Measurements from ENCODE around the gene NPTX2. TPM values are rescaled to one million over a fixed set of nuclear protein-coding genes. Genes with fewer than 3 reads are reported as not detected.

The NPTX2 gene
- total RNA-seq, 1 experiment from 2014 or later = not detected

GRCh38 chr7:98630770-98631169 is 13.7 kb downstream of the NPTX2 start:
- H3K4me3 ChIP-seq (ENCODE audit: low read depth, low read length) = no peak overlapping the region
- ChIA-PET POLR2A (no interaction called here), CTCF (no interaction called here)
- H3K9me3 ChIP-seq = no peaks in the 10 kb centered on the region; the same call in 1 of the 2 replicates
- Mint-ChIP-seq H3K27me3 (ENCODE audit: insufficient read depth, unreplicated experiment) (peaks cover 11% of the 10 kb centered on the region), H3K4me1 (ENCODE audit: low read depth, unreplicated experiment) (no peaks in the 10 kb centered on the region), H3K36me3 (ENCODE audit: insufficient read depth, unreplicated experiment) (no peaks in the 10 kb centered on the region), H3K4me3 (ENCODE audit: unreplicated experiment) (no peak overlapping the region), H3K9me3 (ENCODE audit: unreplicated experiment) (no peaks in the 10 kb centered on the region), H3K27ac (ENCODE audit: unreplicated experiment) (no peak overlapping the region)
- no peaks in the 10 kb centered on the region; the same call in 1 of the 2 replicates for H3K27me3 ChIP-seq (replicated peaks; ENCODE audit: control insufficient read depth, insufficient read depth, low read length)
- H3K36me3 ChIP-seq (ENCODE audit: control insufficient read depth, insufficient read depth, low read length) = no peaks in the 10 kb centered on the region
- DNase-seq = no peak
- BruUV-seq (replicated peaks) = no TSS peak
- no peak for TF ChIP-seq CTCF (IDR thresholded peaks at IDR 0.05; ENCODE audit: insufficient read depth in 1 of 2, low read depth in 1 of 2, low read length in 1 of 2, severe bottlenecking in 1 of 2, unreplicated experiment in 1 of 2)
- intact Hi-C loops (cut with micrococcal nuclease; ENCODE audit: unreplicated experiment) = no loop called here
- no peaks in the 10 kb centered on the region for H3K4me1 ChIP-seq

GRCh38 chr7:98638853-98639252 is 21.8 kb downstream of the NPTX2 start:
- Histone ChIP-seq H3K4me3 (ENCODE audit: low read depth, low read length) (no peak overlapping the region), H3K27me3 (replicated peaks; ENCODE audit: control insufficient read depth, insufficient read depth, low read length) (no peaks in the 10 kb centered on the region), H3K36me3 (ENCODE audit: control insufficient read depth, insufficient read depth, low read length) (no peaks in the 10 kb centered on the region), H3K9me3 (no peaks in the 10 kb centered on the region), H3K4me1 (no peaks in the 10 kb centered on the region)
- peaks cover 8% of the 10 kb centered on the region for H3K27me3 Mint-ChIP-seq (ENCODE audit: insufficient read depth, unreplicated experiment)
- no peaks in the 10 kb centered on the region for H3K9me3 Mint-ChIP-seq (ENCODE audit: unreplicated experiment)
- no peak overlapping the region for H3K27ac Mint-ChIP-seq (ENCODE audit: unreplicated experiment)
- POLR2A ChIA-PET = no interaction called here
- TF ChIP-seq CTCF (IDR thresholded peaks at IDR 0.05; ENCODE audit: insufficient read depth in 1 of 2, low read depth in 1 of 2, low read length in 1 of 2, severe bottlenecking in 1 of 2, unreplicated experiment in 1 of 2) = no peak
- no peak for DNase-seq
- no peaks in the 10 kb centered on the region for H3K36me3 Mint-ChIP-seq (ENCODE audit: insufficient read depth, unreplicated experiment)
- BruUV-seq (replicated peaks) = no TSS peak
- no peak overlapping the region for H3K4me3 Mint-ChIP-seq (ENCODE audit: unreplicated experiment)
- intact Hi-C loops (cut with micrococcal nuclease; ENCODE audit: unreplicated experiment) = no loop called here
- CTCF ChIA-PET = no interaction called here
- no peaks in the 10 kb centered on the region for H3K4me1 Mint-ChIP-seq (ENCODE audit: low read depth, unreplicated experiment)

GRCh38 chr7:98640375-98640774 is 23.3 kb downstream of the NPTX2 start:
- no peak overlapping the region for H3K4me3 ChIP-seq (ENCODE audit: low read depth, low read length)
- no peaks in the 10 kb centered on the region for H3K4me1 ChIP-seq
- no TSS peak for BruUV-seq (replicated peaks)
- no peak for TF ChIP-seq CTCF (IDR thresholded peaks at IDR 0.05; ENCODE audit: insufficient read depth in 1 of 2, low read depth in 1 of 2, low read length in 1 of 2, severe bottlenecking in 1 of 2, unreplicated experiment in 1 of 2)
- H3K27me3 ChIP-seq (replicated peaks; ENCODE audit: control insufficient read depth, insufficient read depth, low read length) = no peaks in the 10 kb centered on the region
- DNase-seq = no peak
- H3K9me3 ChIP-seq = no peaks in the 10 kb centered on the region
- H3K36me3 ChIP-seq (ENCODE audit: control insufficient read depth, insufficient read depth, low read length) = no peaks in the 10 kb centered on the region
- Mint-ChIP-seq H3K27me3 (ENCODE audit: insufficient read depth, unreplicated experiment) (peaks cover 8% of the 10 kb centered on the region), H3K4me3 (ENCODE audit: unreplicated experiment) (no peak overlapping the region), H3K27ac (ENCODE audit: unreplicated experiment) (no peak overlapping the region), H3K36me3 (ENCODE audit: insufficient read depth, unreplicated experiment) (no peaks in the 10 kb centered on the region), H3K9me3 (ENCODE audit: unreplicated experiment) (no peaks in the 10 kb centered on the region), H3K4me1 (ENCODE audit: low read depth, unreplicated experiment) (no peaks in the 10 kb centered on the region)
- intact Hi-C loops (cut with micrococcal nuclease; ENCODE audit: unreplicated experiment) = no loop called here
- ChIA-PET CTCF (no interaction called here), POLR2A (no interaction called here)
